ENCODE data around the gene HHATL. TPM values are rescaled to one million over a fixed set of nuclear protein-coding genes. Genes with fewer than 3 reads are reported as not detected.

HHATL gene
- total RNA-seq, 2 donors from 2014 or later = not detected

DNA sequence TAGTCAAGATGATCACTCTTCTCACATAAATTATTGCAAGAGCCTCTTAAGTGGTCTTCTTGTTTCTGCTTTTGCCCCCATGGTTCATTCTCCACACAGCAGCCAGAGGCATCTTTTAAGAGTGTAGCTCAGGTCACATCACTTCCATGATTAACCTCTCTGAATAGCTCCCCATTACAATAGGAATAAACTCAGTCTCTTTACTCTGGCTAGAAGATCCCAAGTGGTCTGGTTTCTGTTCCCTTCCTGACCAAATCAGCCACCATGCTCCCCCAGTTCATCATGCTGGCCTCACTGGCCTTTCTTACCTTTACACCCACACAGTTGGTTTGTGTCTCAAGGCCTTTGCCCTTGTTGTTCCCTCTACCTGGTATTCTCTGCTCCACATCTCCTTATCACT is 8.2 kb downstream of the HHATL start:
- DNase-seq (ENCODE audit: low spot score in 2 of 2) (no peak), ATAC-seq (no peak)
- Mint-ChIP-seq H3K9me3 (no peaks in the 10 kb centered on the region), H3K27ac (no peak overlapping the region), H3K36me3 (no peaks in the 10 kb centered on the region)

- ATAC-seq = no peak
Measured at GRCh38 chr3:42693530-42693930, 9.1 kb downstream of the HHATL start.

DNA sequence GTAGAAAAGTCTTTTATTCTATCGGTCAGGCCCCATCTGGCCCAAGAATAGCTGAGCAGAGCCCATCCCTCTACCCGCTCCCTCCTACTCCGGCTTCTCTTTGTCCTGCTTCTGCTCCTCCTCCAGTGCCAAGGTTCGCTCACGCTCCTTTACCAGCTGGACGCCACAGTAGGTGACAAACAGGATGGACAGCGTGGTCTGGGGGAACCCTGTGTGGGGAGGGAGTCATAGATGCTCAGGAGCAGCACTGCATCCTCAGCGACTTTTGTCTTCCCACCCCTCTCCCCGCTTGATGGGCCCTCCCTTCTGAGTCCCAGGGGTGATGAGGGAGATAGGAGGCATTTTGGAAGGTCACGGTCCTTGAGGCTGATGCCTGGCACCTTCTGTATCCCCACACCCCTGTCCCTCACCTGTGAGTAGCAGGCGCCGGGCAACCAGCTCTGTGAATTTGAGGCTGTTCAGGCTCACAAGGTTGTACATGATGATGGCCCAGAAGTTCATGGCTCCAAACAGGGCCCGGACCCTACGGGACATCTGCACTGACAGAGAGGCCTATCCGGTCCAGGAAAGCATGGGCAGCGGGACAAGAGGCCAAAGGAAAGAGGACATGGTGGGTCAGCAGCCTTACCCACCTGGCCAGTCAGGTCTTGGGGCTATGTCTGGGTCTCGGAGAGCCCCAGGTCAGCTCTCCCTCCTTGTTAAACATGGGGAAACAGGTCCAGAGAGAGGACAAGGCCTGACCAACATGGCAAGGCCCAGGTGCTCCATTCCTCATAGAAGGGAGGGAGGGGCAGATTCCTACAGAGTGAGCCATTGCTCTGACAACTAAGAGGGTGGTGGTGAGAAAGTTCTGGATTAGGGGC is 9.7 kb downstream of the HHATL start:
- ATAC-seq (no peak), DNase-seq (ENCODE audit: low spot score in 2 of 2) (peak in 1 of 2 donors; percentile 37)
- Mint-ChIP-seq H3K36me3 (no peaks in the 10 kb centered on the region), H3K9me3 (no peaks in the 10 kb centered on the region), H3K27ac (no peak overlapping the region)

More at GRCh38 chr3:42693530-42693930, 9.1 kb downstream of the HHATL start:
- no peaks in the 10 kb centered on the region for H3K9me3 Mint-ChIP-seq
- H3K36me3 Mint-ChIP-seq = no peaks in the 10 kb centered on the region
- no peak overlapping the region for H3K27ac Mint-ChIP-seq
- peak in 1 of 2 donors; percentile 18 for DNase-seq (ENCODE audit: low spot score in 2 of 2)

DNA sequence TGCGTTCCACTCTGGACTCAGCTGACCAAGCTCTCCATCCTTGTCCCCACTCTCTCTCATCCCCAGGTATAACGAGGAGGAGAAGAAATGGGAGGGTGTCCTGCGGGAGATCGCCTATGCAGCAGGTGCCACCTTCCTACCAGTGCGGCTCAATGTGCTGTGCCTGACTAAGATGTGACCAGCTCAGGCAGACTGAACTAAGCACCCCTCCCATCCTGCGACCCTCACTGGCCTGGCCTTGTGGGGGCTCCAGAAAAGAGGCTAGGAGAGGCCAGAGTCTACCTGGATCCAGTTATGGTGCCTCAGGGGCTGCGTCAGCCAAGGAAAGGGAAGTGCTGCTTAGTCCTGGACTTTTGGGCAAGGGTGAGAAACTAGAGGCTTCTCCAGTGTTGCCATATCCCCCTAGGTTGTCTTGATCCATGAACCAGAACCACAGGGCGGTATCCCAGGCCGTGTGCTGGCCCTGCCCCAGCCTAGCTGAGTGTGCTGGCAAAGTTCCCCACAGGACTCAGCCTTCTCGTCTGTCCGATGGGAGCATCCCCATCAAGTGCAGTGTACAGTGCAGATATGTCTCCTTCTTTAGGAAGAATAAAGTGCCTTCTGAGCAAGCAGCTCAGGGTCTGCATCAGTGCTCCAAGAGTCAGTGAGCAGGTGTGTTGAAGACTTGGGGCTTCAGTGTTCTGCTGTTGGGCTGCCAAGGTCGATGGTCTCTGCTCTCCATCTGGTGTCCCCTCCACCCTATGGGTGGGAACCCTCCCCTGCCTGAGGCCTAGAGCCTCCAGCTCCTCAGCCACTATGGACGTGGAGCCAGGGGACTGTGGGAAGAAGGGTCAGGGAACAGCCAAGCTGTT is 10.6 kb downstream of the HHATL start:
- H3K36me3 Mint-ChIP-seq = no peaks in the 10 kb centered on the region
- H3K9me3 Mint-ChIP-seq = no peaks in the 10 kb centered on the region
- H3K27ac Mint-ChIP-seq = no peak overlapping the region
- ATAC-seq (no peak), DNase-seq (ENCODE audit: low spot score in 2 of 2) (peak in 1 of 2 donors; percentile 23)

DNA sequence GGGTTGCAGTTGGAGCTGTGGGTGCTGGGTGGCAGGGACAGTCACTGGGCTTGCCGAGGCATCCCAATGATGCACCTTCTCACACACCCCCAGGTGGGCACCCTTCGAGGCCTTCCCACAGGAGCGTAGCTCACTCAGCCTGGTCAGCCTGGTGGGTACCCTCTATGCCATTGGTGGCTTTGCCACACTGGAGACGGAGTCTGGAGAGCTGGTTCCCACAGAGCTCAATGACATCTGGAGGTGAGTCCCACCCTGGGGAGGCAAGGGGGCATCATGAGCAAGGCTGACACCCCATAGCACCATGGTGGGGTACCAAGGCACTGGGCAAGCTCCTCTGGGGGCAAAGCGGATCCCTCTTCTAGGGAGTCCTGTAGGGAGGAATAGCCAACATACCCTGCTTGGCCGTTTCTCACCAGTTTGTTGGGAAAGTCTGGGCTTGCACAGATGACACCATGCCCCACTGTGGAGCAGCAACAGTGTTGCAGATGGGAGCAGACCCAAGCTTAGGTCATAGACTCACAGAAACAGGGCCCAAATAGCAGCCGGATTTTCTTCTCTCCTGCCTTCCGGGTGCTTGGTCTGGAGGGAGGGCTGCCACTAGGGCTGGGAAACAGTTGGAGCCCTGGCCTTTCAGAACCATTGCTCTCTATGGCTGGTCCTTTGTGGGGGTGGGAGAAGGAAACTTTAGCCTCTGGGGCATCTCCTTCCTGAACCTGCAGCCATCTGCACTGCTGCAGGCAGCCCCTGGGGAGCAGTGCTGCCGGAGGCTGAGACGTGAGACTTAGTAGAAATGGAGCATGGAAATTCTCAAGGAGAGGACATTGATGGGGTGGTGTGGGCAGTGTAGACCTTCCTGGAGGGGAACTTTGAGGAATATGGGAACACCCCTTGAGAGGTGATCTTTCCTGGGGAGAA is 11.6 kb downstream of the HHATL start:
- H3K36me3 Mint-ChIP-seq = no peaks in the 10 kb centered on the region
- H3K9me3 Mint-ChIP-seq = no peaks in the 10 kb centered on the region
- ATAC-seq (no peak), DNase-seq (ENCODE audit: low spot score in 2 of 2) (peak in 1 of 2 donors; percentile 30)
- H3K27ac Mint-ChIP-seq = no peak overlapping the region

- Mint-ChIP-seq H3K36me3 (no peaks in the 10 kb centered on the region), H3K9me3 (no peaks in the 10 kb centered on the region), H3K27ac (no peak overlapping the region)
- ATAC-seq (no peak), DNase-seq (ENCODE audit: low spot score in 2 of 2) (peak in 1 of 2 donors; percentile 25)
Measured at GRCh38 chr3:42690191-42690590, 12.4 kb downstream of the HHATL start.

DNA sequence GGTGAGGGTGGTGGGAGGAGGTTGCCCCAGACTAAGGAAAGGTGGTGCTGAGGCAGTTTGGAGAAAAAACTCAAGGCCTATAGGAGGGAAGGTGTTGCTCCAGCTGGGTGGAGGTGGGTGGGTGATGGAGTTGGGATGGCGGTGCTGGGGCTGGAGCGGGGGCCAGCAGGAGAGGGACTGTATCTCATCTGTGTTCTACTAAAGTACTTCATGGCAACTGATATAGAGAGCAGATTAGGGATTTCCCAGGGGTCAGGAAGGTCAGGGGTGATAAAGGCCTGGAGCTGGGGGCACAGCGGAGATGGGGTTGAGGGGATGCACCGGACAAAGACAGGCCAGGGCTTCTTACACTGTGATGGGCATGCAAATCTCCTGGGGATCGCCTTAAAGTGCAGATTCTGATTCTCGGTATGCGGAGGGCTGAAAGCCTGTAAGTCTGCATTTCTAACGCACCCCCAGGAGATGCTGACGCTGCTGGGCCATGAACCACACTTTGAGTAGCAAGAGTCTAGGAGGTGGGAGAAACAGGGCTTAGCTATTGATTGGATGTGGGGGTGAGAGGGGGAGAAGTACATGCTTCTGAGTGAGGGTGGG is 13.1 kb downstream of the HHATL start:
- Mint-ChIP-seq H3K9me3 (no peaks in the 10 kb centered on the region), H3K27ac (peak overlapping the region in 1 of 2 donors; percentile 31), H3K36me3 (no peaks in the 10 kb centered on the region)
- DNase-seq (ENCODE audit: low spot score in 2 of 2) = peak in 1 of 2 donors; percentile 35
- no peak for ATAC-seq

DNA sequence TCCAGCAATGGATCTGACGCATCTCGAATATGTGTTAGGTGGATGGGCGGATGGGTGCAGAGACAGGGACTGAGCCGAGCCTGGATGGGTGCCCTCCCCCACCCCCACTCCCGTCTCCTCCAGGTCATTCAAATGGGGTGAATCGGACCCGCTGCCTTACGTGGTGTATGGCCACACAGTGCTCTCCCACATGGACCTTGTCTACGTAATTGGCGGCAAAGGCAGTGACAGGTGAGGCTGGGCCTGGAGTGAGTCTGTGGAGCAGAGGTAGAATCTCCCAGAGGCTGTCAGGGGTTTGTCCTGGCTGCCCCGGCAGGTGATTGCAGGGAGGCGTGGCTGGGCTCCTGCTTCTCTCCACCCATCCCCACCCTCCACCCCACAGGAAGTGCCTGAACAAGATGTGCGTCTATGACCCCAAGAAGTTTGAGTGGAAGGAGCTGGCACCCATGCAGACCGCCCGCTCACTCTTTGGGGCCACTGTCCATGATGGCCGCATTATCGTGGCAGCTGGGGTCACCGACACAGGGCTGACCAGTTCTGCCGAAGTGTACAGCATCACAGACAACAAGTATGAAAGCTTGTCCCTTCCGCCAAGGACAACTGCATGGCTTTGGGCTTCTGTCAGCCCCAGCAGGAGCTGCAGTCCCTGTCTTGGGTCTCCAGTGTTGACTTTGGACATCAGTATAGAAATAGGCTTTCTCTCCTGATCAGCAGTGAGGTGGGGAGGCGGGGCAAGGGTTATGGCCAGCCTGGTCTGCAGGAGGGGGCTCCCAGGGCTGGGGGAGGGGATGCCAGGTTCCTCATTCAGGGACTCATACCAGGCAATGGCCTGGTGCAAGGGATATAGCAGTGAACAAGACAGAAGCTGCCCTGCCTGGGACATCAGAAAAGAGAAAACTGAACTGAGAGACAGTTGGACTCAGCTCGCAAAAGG is 13.8 kb downstream of the HHATL start:
- ATAC-seq = no peak
- Mint-ChIP-seq H3K9me3 (no peaks in the 10 kb centered on the region), H3K27ac (no peak overlapping the region)

DNA sequence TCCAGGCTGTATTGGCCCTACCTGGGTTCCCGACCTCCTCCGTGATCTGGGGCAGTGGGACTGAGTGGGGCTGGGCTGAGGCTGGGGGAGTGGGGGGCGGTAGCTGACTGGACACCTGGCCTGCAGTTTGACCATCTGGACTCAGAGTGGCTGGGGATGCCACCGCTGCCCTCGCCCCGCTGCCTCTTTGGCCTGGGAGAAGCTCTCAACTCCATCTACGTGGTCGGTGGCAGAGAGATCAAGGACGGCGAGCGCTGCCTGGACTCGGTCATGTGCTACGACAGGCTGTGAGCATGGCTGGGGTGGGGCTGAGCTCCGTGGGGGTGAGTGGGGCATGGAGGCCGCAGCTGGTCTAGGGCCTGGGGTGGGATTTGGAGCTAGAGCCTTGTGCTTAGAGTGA is 14.6 kb downstream of the HHATL start:
- no peak overlapping the region for H3K27ac Mint-ChIP-seq
- no peak for ATAC-seq
- DNase-seq (ENCODE audit: low spot score in 2 of 2) = no peak
- H3K36me3 Mint-ChIP-seq = no peaks in the 10 kb centered on the region
- no peaks in the 10 kb centered on the region for H3K9me3 Mint-ChIP-seq

More for the DNA sequence above, 13.8 kb downstream of the HHATL start:
- H3K36me3 Mint-ChIP-seq = no peaks in the 10 kb centered on the region
- no peak for DNase-seq (ENCODE audit: low spot score in 2 of 2)

- H3K27ac Mint-ChIP-seq = no peak overlapping the region
- H3K9me3 Mint-ChIP-seq = no peaks in the 10 kb centered on the region
- no peak for ATAC-seq
- no peak for DNase-seq (ENCODE audit: low spot score in 2 of 2)
- H3K36me3 Mint-ChIP-seq = no peaks in the 10 kb centered on the region
Measured at GRCh38 chr3:42686832-42687650, 15.6 kb downstream of the HHATL start.

DNA sequence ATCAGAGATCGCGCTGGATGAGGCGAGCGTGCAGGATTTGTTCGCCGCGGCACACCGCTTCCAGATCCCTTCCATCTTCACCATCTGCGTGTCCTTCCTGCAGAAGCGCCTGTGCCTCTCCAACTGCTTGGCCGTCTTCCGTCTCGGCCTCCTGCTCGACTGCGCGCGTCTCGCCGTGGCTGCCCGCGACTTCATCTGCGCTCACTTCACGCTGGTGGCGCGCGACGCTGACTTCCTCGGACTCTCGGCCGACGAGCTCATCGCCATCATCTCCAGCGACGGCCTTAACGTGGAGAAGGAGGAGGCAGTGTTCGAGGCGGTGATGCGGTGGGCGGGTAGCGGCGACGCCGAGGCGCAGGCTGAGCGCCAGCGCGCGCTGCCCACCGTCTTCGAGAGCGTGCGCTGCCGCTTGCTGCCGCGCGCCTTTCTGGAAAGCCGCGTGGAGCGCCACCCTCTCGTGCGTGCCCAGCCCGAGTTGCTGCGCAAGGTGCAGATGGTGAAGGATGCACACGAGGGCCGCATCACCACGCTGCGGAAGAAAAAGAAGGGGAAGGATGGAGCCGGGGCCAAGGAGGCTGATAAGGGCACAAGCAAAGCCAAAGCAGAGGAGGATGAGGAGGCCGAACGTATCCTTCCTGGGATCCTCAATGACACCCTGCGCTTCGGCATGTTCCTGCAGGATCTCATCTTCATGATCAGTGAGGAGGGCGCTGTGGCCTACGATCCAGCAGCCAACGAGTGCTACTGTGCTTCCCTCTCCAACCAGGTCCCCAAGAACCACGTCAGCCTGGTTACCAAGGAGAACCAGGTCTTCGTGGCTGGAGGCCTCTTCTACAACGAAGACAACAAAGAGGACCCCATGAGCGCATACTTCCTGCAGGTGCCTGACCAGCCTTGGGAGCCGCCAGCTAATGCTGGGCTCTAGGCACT is 16.4 kb downstream of the HHATL start:
- Mint-ChIP-seq H3K27ac (no peak overlapping the region), H3K9me3 (no peaks in the 10 kb centered on the region), H3K36me3 (no peaks in the 10 kb centered on the region)
- ATAC-seq (no peak), DNase-seq (ENCODE audit: low spot score in 2 of 2) (no peak)

DNA sequence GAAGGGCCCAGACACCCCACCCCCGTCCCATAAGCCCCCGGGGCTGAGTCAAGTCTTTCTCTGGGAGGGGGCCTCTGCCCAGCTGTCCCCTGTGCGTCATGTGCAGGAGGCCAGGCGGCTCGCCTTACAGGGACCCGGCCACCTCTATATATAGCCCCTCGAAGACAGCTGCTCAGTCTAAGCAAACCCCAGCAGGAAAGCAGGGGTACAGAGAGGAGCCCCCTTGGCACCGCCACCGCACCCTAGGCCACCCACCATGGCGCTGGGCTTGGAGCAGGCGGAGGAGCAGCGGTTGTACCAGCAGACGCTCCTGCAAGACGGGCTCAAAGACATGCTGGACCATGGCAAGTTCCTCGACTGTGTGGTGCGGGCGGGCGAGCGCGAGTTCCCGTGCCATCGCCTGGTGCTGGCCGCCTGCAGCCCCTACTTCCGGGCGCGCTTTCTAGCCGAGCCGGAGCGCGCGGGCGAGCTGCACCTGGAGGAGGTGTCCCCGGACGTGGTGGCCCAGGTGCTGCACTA is 17.2 kb downstream of the HHATL start, which contains the start of gene KLHL40:
Gene KLHL40 (plus strand): TSS at position 175 of the 519 bp plus-strand sequence. CDS start 82 bp downstream, at position 257.
- DNase-seq (ENCODE audit: low spot score in 2 of 2) (no peak), ATAC-seq (no peak)
- no peaks in the 10 kb centered on the region for H3K9me3 Mint-ChIP-seq
- no peak within 1 kb of the TSS for H3K27ac Mint-ChIP-seq
- H3K36me3 Mint-ChIP-seq = no peaks in the 10 kb centered on the region

- ATAC-seq = no peak
- Mint-ChIP-seq H3K36me3 (no peaks in the 10 kb centered on the region), H3K9me3 (no peaks in the 10 kb centered on the region)
Measured at GRCh38 chr3:42684632-42685362, 17.8 kb downstream of the HHATL start.

More at GRCh38 chr3:42684632-42685362, 17.8 kb downstream of the HHATL start:
- no peak for DNase-seq (ENCODE audit: low spot score in 2 of 2)
- no peak overlapping the region for H3K27ac Mint-ChIP-seq

Measured in activated naive CD4-positive, alpha-beta T cell treated with anti-CD3 and anti-CD28 coated beads, Interleukin-2, amount 50 U/mL, for 72 hours (primary cell).